Inferior parietal cortex (tissue), 1 donor: Measurements from ENCODE around the gene RECQL.
"Not testable (repeated sequence)": the region's sequence is repeated elsewhere in the genome, so short reads cannot be mapped to it uniquely, and the experiment has no call there.

Experiments used
- DNase-seq: peaks from one replicate; pipeline ENCODE4 v3.0.0-alpha.2; 2016; ENCODE audit errors: extremely low spot score

The RECQL gene

GRCh38 chr12:21419009-21419699 is 82.3 kb downstream of the RECQL start:
- DNase-seq, result not testable (repeated sequence)
